GM19193 (cell line): ENCODE results near the gene ANKRD11.

Experiments
- POLR2A ChIP-seq: IDR thresholded peaks from 4 replicates; pipeline ENCODE4 v1.6.1; 2011; ENCODE audit not compliant: insufficient read depth, insufficient read length; ENCODE audit errors: extremely low read depth

ANKRD11 gene

GRCh38 chr16:89272631-89273030 is 217.7 kb downstream of the ANKRD11 start:
- TF ChIP-seq POLR2A, result no peak

GRCh38 chr16:89270666-89271345 is 219.6 kb downstream of the ANKRD11 start:
- TF ChIP-seq POLR2A, result no peak

GRCh38 chr16:89269805-89270665 is 220.3 kb downstream of the ANKRD11 start:
- no peak for TF ChIP-seq POLR2A

- TF ChIP-seq POLR2A, result no peak
Observed at GRCh38 chr16:89268987-89269735, 221.2 kb downstream of the ANKRD11 start.

GRCh38 chr16:89268585-89268984 is 221.8 kb downstream of the ANKRD11 start:
- no peak for TF ChIP-seq POLR2A

- peak; percentile 4 for TF ChIP-seq POLR2A
Observed at GRCh38 chr16:89266521-89267134, 223.7 kb downstream of the ANKRD11 start.

- TF ChIP-seq POLR2A, result no peak
Observed at GRCh38 chr16:89265647-89266046, 224.7 kb downstream of the ANKRD11 start.

- TF ChIP-seq POLR2A, result peak; percentile 21
Observed at GRCh38 chr16:89264800-89265550, 225.4 kb downstream of the ANKRD11 start.

- TF ChIP-seq POLR2A, result no peak
Observed at GRCh38 chr16:89261691-89262563, 228.4 kb downstream of the ANKRD11 start.

- TF ChIP-seq POLR2A, result no peak
Observed at GRCh38 chr16:89257757-89258465, 232.4 kb downstream of the ANKRD11 start.

GRCh38 chr16:89257281-89257731 is 233.1 kb downstream of the ANKRD11 start:
- TF ChIP-seq POLR2A, result no peak

- no peak for TF ChIP-seq POLR2A
Observed at GRCh38 chr16:89256651-89257254, 233.6 kb downstream of the ANKRD11 start.
